SU-DHL-6 (cell line): ENCODE data around the gene LRP1B.

Source experiments
- EZH2phosphoT487 ChIP-seq: fragments of 200-600 bp; sonication (generic), shearing (Covaris generic); conservative IDR thresholded peaks from 2 replicates; pipeline ENCODE4 v1.6.1; 2018; ENCODE audit warnings: mild to moderate bottlenecking, antibody characterized with exemption, low read length, moderate library complexity, mixed read lengths
- TF ChIP-seq, protein P1 (sequence below): fragments of 200-600 bp; sonication (generic); IDR thresholded peaks from one replicate; pipeline ENCODE4 v1.5.1; 2017; ENCODE audit warnings: antibody characterized with exemption, mild to moderate bottlenecking, low read length, moderate library complexity; ENCODE audit not compliant: insufficient read depth, poor library complexity, severe bottlenecking

DNA sequence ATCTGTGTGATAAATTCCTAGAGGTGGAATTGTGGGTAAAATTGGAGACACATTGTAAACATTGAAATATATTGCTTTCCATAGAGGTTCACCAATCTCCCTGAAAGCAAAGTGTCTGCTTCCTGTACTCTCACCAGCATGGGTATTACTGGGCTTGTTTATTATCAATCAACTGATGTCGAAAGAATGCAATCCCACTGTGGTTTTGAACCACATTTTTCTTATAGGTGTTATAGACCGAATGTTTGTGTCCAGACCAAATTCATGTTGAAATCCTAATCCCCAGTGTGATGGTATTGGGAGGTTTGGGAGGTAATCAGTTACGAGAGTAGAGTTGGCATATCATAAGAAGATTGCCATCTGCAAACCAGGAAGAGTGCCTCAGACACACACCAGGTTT is 1212.4 kb downstream of the LRP1B start:
- TF ChIP-seq, protein P1, sequence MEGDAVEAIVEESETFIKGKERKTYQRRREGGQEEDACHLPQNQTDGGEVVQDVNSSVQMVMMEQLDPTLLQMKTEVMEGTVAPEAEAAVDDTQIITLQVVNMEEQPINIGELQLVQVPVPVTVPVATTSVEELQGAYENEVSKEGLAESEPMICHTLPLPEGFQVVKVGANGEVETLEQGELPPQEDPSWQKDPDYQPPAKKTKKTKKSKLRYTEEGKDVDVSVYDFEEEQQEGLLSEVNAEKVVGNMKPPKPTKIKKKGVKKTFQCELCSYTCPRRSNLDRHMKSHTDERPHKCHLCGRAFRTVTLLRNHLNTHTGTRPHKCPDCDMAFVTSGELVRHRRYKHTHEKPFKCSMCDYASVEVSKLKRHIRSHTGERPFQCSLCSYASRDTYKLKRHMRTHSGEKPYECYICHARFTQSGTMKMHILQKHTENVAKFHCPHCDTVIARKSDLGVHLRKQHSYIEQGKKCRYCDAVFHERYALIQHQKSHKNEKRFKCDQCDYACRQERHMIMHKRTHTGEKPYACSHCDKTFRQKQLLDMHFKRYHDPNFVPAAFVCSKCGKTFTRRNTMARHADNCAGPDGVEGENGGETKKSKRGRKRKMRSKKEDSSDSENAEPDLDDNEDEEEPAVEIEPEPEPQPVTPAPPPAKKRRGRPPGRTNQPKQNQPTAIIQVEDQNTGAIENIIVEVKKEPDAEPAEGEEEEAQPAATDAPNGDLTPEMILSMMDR: no peak
- TF ChIP-seq EZH2phosphoT487: no peak
